GM18951 (cell line): Measurements from ENCODE around the gene CPM.

Source experiments
- POLR2A ChIP-seq: IDR thresholded peaks from 4 replicates; pipeline ENCODE4 v1.6.1; 2011; ENCODE audit warnings: mild to moderate bottlenecking; ENCODE audit not compliant: insufficient read length, insufficient read depth; ENCODE audit errors: extremely low read depth
- in situ Hi-C: fragments of 300-500 bp; cut with MboI; formaldehyde crosslinking; loops from one replicate; pipeline ENCODE4 v1.12.0; 2022; ENCODE audit warnings: low sequenced_read_pairs, mixed read lengths, inconsistent platforms; ENCODE audit not compliant: unreplicated experiment

The CPM gene

GRCh38 chr12:68876461-68876860 is 56.5 kb downstream of the CPM start:
- in situ Hi-C loops = no loop called here
- TF ChIP-seq POLR2A = no peak

- in situ Hi-C loops = loop anchor here (25.0 kb wide), 1 partner anchor 364 kb away; the partner anchor contains the start of gene CPSF6
- no peak for TF ChIP-seq POLR2A
Observed at GRCh38 chr12:68873316-68873715, 59.7 kb downstream of the CPM start.

- no peak for TF ChIP-seq POLR2A
- in situ Hi-C loops = loop anchor here (25.0 kb wide), 1 partner anchor 365 kb away; the partner anchor contains the start of gene CPSF6
Observed at GRCh38 chr12:68871921-68872320, 61.0 kb downstream of the CPM start.

- in situ Hi-C loops = loop anchor here (25.0 kb wide), 1 partner anchor 366 kb away; the partner anchor contains the start of gene CPSF6
Observed at GRCh38 chr12:68871396-68871795, 61.6 kb downstream of the CPM start.

GRCh38 chr12:68870443-68870842 is 62.5 kb downstream of the CPM start:
- TF ChIP-seq POLR2A = no peak
- in situ Hi-C loops = loop anchor here (25.0 kb wide), 1 partner anchor 367 kb away; the partner anchor contains the start of gene CPSF6

More at GRCh38 chr12:68871396-68871795, 61.6 kb downstream of the CPM start:
- no peak for TF ChIP-seq POLR2A

- in situ Hi-C loops = loop anchor here (25.0 kb wide), 1 partner anchor 367 kb away; the partner anchor contains the start of gene CPSF6
- no peak for TF ChIP-seq POLR2A
Observed at GRCh38 chr12:68870011-68870410, 63.0 kb downstream of the CPM start.

- TF ChIP-seq POLR2A = no peak
- in situ Hi-C loops = loop anchor here (10.0 to 25.0 kb wide), 2 partner anchors 207 to 369 kb away; partner anchors contain the start of gene CPSF6
Observed at GRCh38 chr12:68868043-68868790, 64.8 kb downstream of the CPM start.

- no peak for TF ChIP-seq POLR2A
- in situ Hi-C loops = loop anchor here (10.0 to 25.0 kb wide), 2 partner anchors 207 to 370 kb away; partner anchors contain the start of gene CPSF6
Observed at GRCh38 chr12:68867606-68868005, 65.4 kb downstream of the CPM start.

GRCh38 chr12:68866950-68867349 is 66.0 kb downstream of the CPM start:
- in situ Hi-C loops = loop anchor here (10.0 to 25.0 kb wide), 2 partner anchors 208 to 370 kb away; partner anchors contain the start of gene CPSF6
- no peak for TF ChIP-seq POLR2A

- in situ Hi-C loops = loop anchor here (10.0 to 25.0 kb wide), 2 partner anchors 209 to 372 kb away; partner anchors contain the start of gene CPSF6
- no peak for TF ChIP-seq POLR2A
Observed at GRCh38 chr12:68865399-68866164, 67.4 kb downstream of the CPM start.

- TF ChIP-seq POLR2A = no peak
Observed at GRCh38 chr12:68864604-68865003, 68.4 kb downstream of the CPM start.

GRCh38 chr12:68863886-68864454 is 69.0 kb downstream of the CPM start:
- in situ Hi-C loops = loop anchor here (10.0 to 25.0 kb wide), 2 partner anchors 211 to 373 kb away; partner anchors contain the start of gene CPSF6

More at GRCh38 chr12:68864604-68865003, 68.4 kb downstream of the CPM start:
- in situ Hi-C loops = loop anchor here (10.0 to 25.0 kb wide), 2 partner anchors 210 to 373 kb away; partner anchors contain the start of gene CPSF6

GRCh38 chr12:68863109-68863770 is 69.7 kb downstream of the CPM start:
- in situ Hi-C loops = loop anchor here (10.0 to 25.0 kb wide), 2 partner anchors 212 to 374 kb away; partner anchors contain the start of gene CPSF6

More at GRCh38 chr12:68863109-68863770, 69.7 kb downstream of the CPM start:
- TF ChIP-seq POLR2A = no peak
